Kasumi-1 (cell line): Measurements from ENCODE around the gene CHRM4.

Source experiments
- DNase-seq, 2 experiments: peaks; one replicate each; lab custom pipeline; 2025; lab: John Stamatoyannopoulos, UW

CHRM4 gene

GRCh38 chr11:46367244-46367915, 24.2 kb downstream of the CHRM4 start:
- peak; percentile 51 to 62 for DNase-seq

GRCh38 chr11:46366661-46367161, 24.9 kb downstream of the CHRM4 start:
- no peak for DNase-seq

- no peak for DNase-seq
These were observed 25.3 kb downstream of the CHRM4 start for GRCh38 chr11:46366260-46366659.

GRCh38 chr11:46364791-46365190, 26.8 kb downstream of the CHRM4 start:
- DNase-seq, result no peak

- no peak for DNase-seq
These were observed 27.5 kb downstream of the CHRM4 start for GRCh38 chr11:46364056-46364455.

- DNase-seq, result no peak
These were observed 28.0 kb downstream of the CHRM4 start for GRCh38 chr11:46363455-46364005.

- peak in 1 of 2 experiments; percentile 31 for DNase-seq
These were observed 28.6 kb downstream of the CHRM4 start for GRCh38 chr11:46363031-46363407.

GRCh38 chr11:46362156-46363030, 29.2 kb downstream of the CHRM4 start:
- DNase-seq, result no peak

GRCh38 chr11:46361283-46362155, 30.1 kb downstream of the CHRM4 start:
- peak; percentile 96 to 97 for DNase-seq

- peak in 1 of 2 experiments; percentile 49 for DNase-seq
These were observed 30.7 kb downstream of the CHRM4 start for GRCh38 chr11:46360878-46361277.

- DNase-seq, result no peak
These were observed 31.6 kb downstream of the CHRM4 start for GRCh38 chr11:46359953-46360352.

- DNase-seq, result no peak
These were observed 34.1 kb downstream of the CHRM4 start for GRCh38 chr11:46357483-46357936.

- no peak for DNase-seq
These were observed 34.6 kb downstream of the CHRM4 start for GRCh38 chr11:46356924-46357482.

GRCh38 chr11:46353698-46354097, 37.9 kb downstream of the CHRM4 start:
- no peak for DNase-seq

GRCh38 chr11:46352063-46352841, 39.3 kb downstream of the CHRM4 start:
- DNase-seq, result peak; percentile 45 to 56

- no peak for DNase-seq
These were observed 40.0 kb downstream of the CHRM4 start for GRCh38 chr11:46351606-46352005.

- DNase-seq, result no peak
These were observed 40.4 kb downstream of the CHRM4 start for GRCh38 chr11:46351148-46351547.

- no peak for DNase-seq
These were observed 40.9 kb downstream of the CHRM4 start for GRCh38 chr11:46350695-46351094.

- peak; percentile 34 to 43 for DNase-seq
These were observed 42.8 kb downstream of the CHRM4 start for GRCh38 chr11:46348566-46349401.
